Measurements from ENCODE around the gene TTLL11. TPM values are rescaled to one million over a fixed set of nuclear protein-coding genes. Genes with fewer than 3 reads are reported as not detected.

The TTLL11 gene
- total and polyA plus RNA-seq, 4 donors: 1.4 to 4.5 (median 3.6) TPM

DNA sequence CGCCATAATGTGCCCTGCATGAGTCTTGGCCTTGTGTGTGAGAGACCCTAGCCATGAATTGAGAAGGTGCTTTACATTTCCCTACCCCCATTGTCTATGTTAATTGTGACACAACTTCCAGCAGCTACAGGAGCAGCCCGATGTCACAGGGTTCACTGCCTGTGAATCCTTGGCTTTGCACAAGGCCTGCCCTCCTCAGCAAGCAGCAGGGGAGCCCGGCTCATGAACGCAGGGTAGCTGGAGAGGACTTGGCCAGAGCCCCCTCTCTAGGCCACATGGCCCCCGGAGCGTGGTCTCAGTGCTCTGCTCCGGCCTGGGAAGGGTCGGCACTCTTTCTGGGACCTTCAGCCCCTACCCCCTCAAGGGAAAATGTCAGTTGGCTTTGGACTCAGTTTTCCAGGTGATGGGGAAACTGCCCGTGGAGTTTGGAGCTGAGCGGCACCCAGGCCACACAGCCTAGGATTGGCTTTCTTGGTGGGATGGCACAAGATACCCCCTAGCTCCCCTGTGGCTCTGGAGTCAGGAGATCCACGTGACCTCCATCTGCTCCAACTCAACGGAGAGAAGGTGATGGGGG is 280.9 kb downstream of the TTLL11 start:
- no peak for DNase-seq (ENCODE audit: low spot score)
- TF ChIP-seq NR2F2 (IDR thresholded peaks at IDR 0.05): no peak
- TF ChIP-seq, protein P1, sequence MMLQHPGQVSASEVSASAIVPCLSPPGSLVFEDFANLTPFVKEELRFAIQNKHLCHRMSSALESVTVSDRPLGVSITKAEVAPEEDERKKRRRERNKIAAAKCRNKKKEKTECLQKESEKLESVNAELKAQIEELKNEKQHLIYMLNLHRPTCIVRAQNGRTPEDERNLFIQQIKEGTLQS (IDR thresholded peaks at IDR 0.05): no peak
- TF ChIP-seq JUND (IDR thresholded peaks at IDR 0.05): no peak
- no peak for TF ChIP-seq SP1 (IDR thresholded peaks at IDR 0.05)
- no peak for TF ChIP-seq GABPA (IDR thresholded peaks at IDR 0.05 in 1 of 2, conservative IDR thresholded peaks at IDR 0.05 in 1 of 2)
- TF ChIP-seq, protein P2, sequence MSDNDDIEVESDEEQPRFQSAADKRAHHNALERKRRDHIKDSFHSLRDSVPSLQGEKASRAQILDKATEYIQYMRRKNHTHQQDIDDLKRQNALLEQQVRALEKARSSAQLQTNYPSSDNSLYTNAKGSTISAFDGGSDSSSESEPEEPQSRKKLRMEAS (IDR thresholded peaks at IDR 0.05): no peak
- TF ChIP-seq, protein P3, sequence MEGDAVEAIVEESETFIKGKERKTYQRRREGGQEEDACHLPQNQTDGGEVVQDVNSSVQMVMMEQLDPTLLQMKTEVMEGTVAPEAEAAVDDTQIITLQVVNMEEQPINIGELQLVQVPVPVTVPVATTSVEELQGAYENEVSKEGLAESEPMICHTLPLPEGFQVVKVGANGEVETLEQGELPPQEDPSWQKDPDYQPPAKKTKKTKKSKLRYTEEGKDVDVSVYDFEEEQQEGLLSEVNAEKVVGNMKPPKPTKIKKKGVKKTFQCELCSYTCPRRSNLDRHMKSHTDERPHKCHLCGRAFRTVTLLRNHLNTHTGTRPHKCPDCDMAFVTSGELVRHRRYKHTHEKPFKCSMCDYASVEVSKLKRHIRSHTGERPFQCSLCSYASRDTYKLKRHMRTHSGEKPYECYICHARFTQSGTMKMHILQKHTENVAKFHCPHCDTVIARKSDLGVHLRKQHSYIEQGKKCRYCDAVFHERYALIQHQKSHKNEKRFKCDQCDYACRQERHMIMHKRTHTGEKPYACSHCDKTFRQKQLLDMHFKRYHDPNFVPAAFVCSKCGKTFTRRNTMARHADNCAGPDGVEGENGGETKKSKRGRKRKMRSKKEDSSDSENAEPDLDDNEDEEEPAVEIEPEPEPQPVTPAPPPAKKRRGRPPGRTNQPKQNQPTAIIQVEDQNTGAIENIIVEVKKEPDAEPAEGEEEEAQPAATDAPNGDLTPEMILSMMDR (IDR thresholded peaks at IDR 0.05; ENCODE audit: low read depth, low read length, missing input control): no peak
- no peak for TF ChIP-seq RXRA (IDR thresholded peaks at IDR 0.05)
- no peaks in the 10 kb centered on the region for H3K36me3 ChIP-seq (ENCODE audit: control insufficient read depth in 4 of 4, insufficient read depth in 3 of 4, low read depth in 1 of 4, low read length in 3 of 4)
- WGBS: 93% methylated on average over 12 of the region's 12 CpGs
- H3K9me3 ChIP-seq (ENCODE audit: control insufficient read depth in 4 of 4, low read length in 3 of 4): no peaks in the 10 kb centered on the region
- H3K9ac ChIP-seq (ENCODE audit: low read depth in 1 of 2, low read length in 2 of 2): no peak overlapping the region
- no peaks in the 10 kb centered on the region for H3K27me3 ChIP-seq (ENCODE audit: control insufficient read depth in 4 of 4, insufficient read depth in 4 of 4, low read length in 3 of 4)
- no peak overlapping the region for H3K27ac ChIP-seq (ENCODE audit: low read depth in 1 of 2, low read length in 2 of 2)
- H3K4me3 ChIP-seq (ENCODE audit: low read depth in 1 of 3, low read length in 3 of 3): no peak overlapping the region
- peaks cover 5 to 14% (median 9%) of the 10 kb centered on the region in 4 donors for H3K4me1 ChIP-seq (ENCODE audit: control insufficient read depth in 4 of 4, insufficient read depth in 4 of 4, low read length in 3 of 4)

DNA sequence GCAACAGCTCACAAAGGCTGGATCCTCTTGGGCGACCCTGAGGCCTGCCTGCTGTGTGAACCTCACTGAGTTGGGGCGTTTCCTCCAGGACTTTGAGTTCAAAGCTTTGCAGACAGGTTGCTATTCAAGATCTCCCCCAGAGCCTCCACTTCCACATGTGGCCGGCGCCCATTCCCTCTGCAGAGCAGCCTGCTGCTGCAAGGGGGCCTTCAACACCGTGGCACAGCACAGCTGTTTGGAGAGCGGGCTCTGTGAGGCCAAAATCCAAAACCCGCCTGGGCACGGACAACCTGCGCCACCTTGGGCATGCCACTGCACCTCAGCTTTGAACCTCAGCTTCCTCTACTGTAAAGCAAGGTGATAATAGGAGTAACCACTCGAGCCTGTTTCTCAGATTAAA is 281.4 kb downstream of the TTLL11 start:
- H3K27me3 ChIP-seq (ENCODE audit: control insufficient read depth in 4 of 4, insufficient read depth in 4 of 4, low read length in 3 of 4): no peaks in the 10 kb centered on the region
- no peak overlapping the region for H3K4me3 ChIP-seq (ENCODE audit: low read depth in 1 of 3, low read length in 3 of 3)
- H3K9me3 ChIP-seq (ENCODE audit: control insufficient read depth in 4 of 4, low read length in 3 of 4): no peaks in the 10 kb centered on the region
- WGBS: 96% methylated on average over 10 of the region's 10 CpGs
- TF ChIP-seq NR2F2 (IDR thresholded peaks at IDR 0.05) (no peak), EGR1 (IDR thresholded peaks at IDR 0.05; ENCODE audit: low read depth in 2 of 2) (no peak), JUND (IDR thresholded peaks at IDR 0.05) (no peak), FOXA2 (IDR thresholded peaks at IDR 0.05) (no peak), HNF4G (IDR thresholded peaks at IDR 0.05) (no peak), RXRA (IDR thresholded peaks at IDR 0.05) (no peak), RAD21 (IDR thresholded peaks at IDR 0.05) (no peak), GABPA (IDR thresholded peaks at IDR 0.05 in 1 of 2, conservative IDR thresholded peaks at IDR 0.05 in 1 of 2) (no peak), YY1 (IDR thresholded peaks at IDR 0.05) (no peak), SP1 (IDR thresholded peaks at IDR 0.05) (no peak), FOXA1 (IDR thresholded peaks at IDR 0.05) (no peak), TAF1 (conservative IDR thresholded peaks at IDR 0.05) (no peak), HNF4A (conservative IDR thresholded peaks at IDR 0.05) (no peak)
- TF ChIP-seq, protein P2 (IDR thresholded peaks at IDR 0.05): no peak
- TF ChIP-seq, protein P4, sequence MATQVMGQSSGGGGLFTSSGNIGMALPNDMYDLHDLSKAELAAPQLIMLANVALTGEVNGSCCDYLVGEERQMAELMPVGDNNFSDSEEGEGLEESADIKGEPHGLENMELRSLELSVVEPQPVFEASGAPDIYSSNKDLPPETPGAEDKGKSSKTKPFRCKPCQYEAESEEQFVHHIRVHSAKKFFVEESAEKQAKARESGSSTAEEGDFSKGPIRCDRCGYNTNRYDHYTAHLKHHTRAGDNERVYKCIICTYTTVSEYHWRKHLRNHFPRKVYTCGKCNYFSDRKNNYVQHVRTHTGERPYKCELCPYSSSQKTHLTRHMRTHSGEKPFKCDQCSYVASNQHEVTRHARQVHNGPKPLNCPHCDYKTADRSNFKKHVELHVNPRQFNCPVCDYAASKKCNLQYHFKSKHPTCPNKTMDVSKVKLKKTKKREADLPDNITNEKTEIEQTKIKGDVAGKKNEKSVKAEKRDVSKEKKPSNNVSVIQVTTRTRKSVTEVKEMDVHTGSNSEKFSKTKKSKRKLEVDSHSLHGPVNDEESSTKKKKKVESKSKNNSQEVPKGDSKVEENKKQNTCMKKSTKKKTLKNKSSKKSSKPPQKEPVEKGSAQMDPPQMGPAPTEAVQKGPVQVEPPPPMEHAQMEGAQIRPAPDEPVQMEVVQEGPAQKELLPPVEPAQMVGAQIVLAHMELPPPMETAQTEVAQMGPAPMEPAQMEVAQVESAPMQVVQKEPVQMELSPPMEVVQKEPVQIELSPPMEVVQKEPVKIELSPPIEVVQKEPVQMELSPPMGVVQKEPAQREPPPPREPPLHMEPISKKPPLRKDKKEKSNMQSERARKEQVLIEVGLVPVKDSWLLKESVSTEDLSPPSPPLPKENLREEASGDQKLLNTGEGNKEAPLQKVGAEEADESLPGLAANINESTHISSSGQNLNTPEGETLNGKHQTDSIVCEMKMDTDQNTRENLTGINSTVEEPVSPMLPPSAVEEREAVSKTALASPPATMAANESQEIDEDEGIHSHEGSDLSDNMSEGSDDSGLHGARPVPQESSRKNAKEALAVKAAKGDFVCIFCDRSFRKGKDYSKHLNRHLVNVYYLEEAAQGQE (IDR thresholded peaks at IDR 0.05): no peak
- TF ChIP-seq, protein P1 (IDR thresholded peaks at IDR 0.05): no peak
- TF ChIP-seq, protein P3 (IDR thresholded peaks at IDR 0.05; ENCODE audit: low read depth, low read length, missing input control): no peak
- TF ChIP-seq, protein P5, sequence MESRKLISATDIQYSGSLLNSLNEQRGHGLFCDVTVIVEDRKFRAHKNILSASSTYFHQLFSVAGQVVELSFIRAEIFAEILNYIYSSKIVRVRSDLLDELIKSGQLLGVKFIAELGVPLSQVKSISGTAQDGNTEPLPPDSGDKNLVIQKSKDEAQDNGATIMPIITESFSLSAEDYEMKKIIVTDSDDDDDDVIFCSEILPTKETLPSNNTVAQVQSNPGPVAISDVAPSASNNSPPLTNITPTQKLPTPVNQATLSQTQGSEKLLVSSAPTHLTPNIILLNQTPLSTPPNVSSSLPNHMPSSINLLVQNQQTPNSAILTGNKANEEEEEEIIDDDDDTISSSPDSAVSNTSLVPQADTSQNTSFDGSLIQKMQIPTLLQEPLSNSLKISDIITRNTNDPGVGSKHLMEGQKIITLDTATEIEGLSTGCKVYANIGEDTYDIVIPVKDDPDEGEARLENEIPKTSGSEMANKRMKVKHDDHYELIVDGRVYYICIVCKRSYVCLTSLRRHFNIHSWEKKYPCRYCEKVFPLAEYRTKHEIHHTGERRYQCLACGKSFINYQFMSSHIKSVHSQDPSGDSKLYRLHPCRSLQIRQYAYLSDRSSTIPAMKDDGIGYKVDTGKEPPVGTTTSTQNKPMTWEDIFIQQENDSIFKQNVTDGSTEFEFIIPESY (IDR thresholded peaks at IDR 0.05): no peak
- no peak overlapping the region for H3K27ac ChIP-seq (ENCODE audit: low read depth in 1 of 2, low read length in 2 of 2)
- DNase-seq (ENCODE audit: low spot score): no peak
- no peaks in the 10 kb centered on the region for H3K36me3 ChIP-seq (ENCODE audit: control insufficient read depth in 4 of 4, insufficient read depth in 3 of 4, low read depth in 1 of 4, low read length in 3 of 4)
- H3K4me1 ChIP-seq (ENCODE audit: control insufficient read depth in 4 of 4, insufficient read depth in 4 of 4, low read length in 3 of 4): peaks cover 5 to 14% (median 9%) of the 10 kb centered on the region in 4 donors
- no peak overlapping the region for H3K9ac ChIP-seq (ENCODE audit: low read depth in 1 of 2, low read length in 2 of 2)
